GM12878 (cell line): ENCODE data around the gene POLR1G. TPM values are rescaled to one million over a fixed set of nuclear protein-coding genes. Genes with fewer than 3 reads are reported as not detected.

ENCODE experiments used
- ATAC-seq: fragments of 200-7000 bp; cut with Tn5 transposase; 3 replicates; pipeline ENCODE4 v1.9.1; 2020; ENCODE audit warnings: mild to moderate bottlenecking, moderate library complexity
- BruUV-seq: library from RNA; stranded (reverse); fragments of 400-500 nt; replicated peaks from 2 replicates; lab custom pipeline; 2021; lab: Mats Ljungman, UMichigan
- CTCF ChIA-PET: fragments of 300-600 bp; sonication (Branson Sonifier 250); formaldehyde crosslinking; extraction: SDS; loops from one replicate; lab custom pipeline; 2021; ENCODE audit warnings: inconsistent platforms; lab: Yijun Ruan, JAX
- POLR2A ChIA-PET: fragments of 350-600 bp; formaldehyde crosslinking; extraction: SDS; loops from one replicate; lab custom pipeline; 2021; ENCODE audit warnings: inconsistent platforms; lab: Charles Lee
- RAD21 ChIA-PET: fragments of 300-600 bp; sonication (Branson Sonifier 250); formaldehyde crosslinking; loops from one replicate; lab custom pipeline; 2023; ENCODE audit warnings: antibody characterized with exemption; ENCODE audit not compliant: unreplicated experiment; lab: Charles Lee
- SMC1A ChIA-PET: fragments of 300-600 bp; sonication (Branson Sonifier 250); formaldehyde crosslinking; loops from one replicate; lab custom pipeline; 2023; ENCODE audit not compliant: unreplicated experiment, uncharacterized antibody; lab: Charles Lee
- DNase-seq: peaks from one replicate; pipeline ENCODE4 v3.0.0-alpha.2; 2011; ENCODE audit warnings: low read depth, low spot score
- FAIRE-seq: peaks from 3 replicates; lab custom pipeline; 2011; peaks lifted over from hg19 to GRCh38; lab: Jason Lieb, UNC
- H2AFZ ChIP-seq: 2 replicates; pipeline ENCODE4 v1.6.0; 2011; ENCODE audit warnings: low read depth, low read length, control low read depth; ENCODE audit not compliant: control insufficient read depth
- H3K27ac ChIP-seq: 2 replicates; pipeline ENCODE4 v1.5.1; 2011; ENCODE audit warnings: control low read depth; ENCODE audit not compliant: control insufficient read depth, insufficient read depth
- H3K27me3 ChIP-seq, 2 experiments: replicated peaks in 1 of 2; 2 replicates each; pipeline versions ENCODE4 v1.6.0 to v1.6.1; 2011; ENCODE audit warnings: low read length in 1 of 2; ENCODE audit not compliant: control insufficient read depth in 2 of 2, insufficient read depth in 2 of 2
- H3K36me3 ChIP-seq, 2 experiments: 2 replicates each; pipeline ENCODE4 v1.5.1; 2011; ENCODE audit warnings: low read length in 1 of 2; ENCODE audit not compliant: control insufficient read depth in 2 of 2, insufficient read depth in 2 of 2
- H3K4me1 ChIP-seq: 2 replicates; pipeline ENCODE4 v1.6.1; 2011; ENCODE audit warnings: mild to moderate bottlenecking, low read length, moderate library complexity, mixed read lengths; ENCODE audit not compliant: control insufficient read depth, insufficient read depth
- H3K4me2 ChIP-seq: 2 replicates; pipeline ENCODE4 v1.6.0; 2011; ENCODE audit warnings: control low read depth; ENCODE audit not compliant: control insufficient read depth, insufficient read depth
- H3K4me3 ChIP-seq: fragments of 200-600 bp; sonication (generic); 2 replicates; pipeline ENCODE4 v1.5.1; 2016
- H3K79me2 ChIP-seq: 2 replicates; pipeline ENCODE4 v1.6.0; 2011; ENCODE audit warnings: low read length; ENCODE audit not compliant: control insufficient read depth, insufficient read depth
- H3K9ac ChIP-seq: 2 replicates; pipeline ENCODE4 v1.8.0; 2011; ENCODE audit warnings: low read length, control low read depth, mixed read lengths; ENCODE audit not compliant: control insufficient read depth, insufficient read depth
- H3K9me3 ChIP-seq: replicated peaks from 3 replicates; pipeline ENCODE4 v1.5.1; 2011; ENCODE audit warnings: mild to moderate bottlenecking, low read length; ENCODE audit not compliant: control insufficient read depth, insufficient read depth
- H4K20me1 ChIP-seq: 2 replicates; pipeline ENCODE4 v1.6.0; 2011; ENCODE audit not compliant: control insufficient read depth, insufficient read depth
- BMI1 ChIP-seq: fragments of 450-650 bp; IDR thresholded peaks from 2 replicates; pipeline ENCODE4 v1.6.1; 2016; ENCODE audit warnings: mild to moderate bottlenecking, moderate library complexity, borderline replicate concordance
- CHD1 ChIP-seq: IDR thresholded peaks from 2 replicates; pipeline ENCODE4 v1.6.1; 2012; ENCODE audit warnings: low read depth, low read length, improper control_type of control experiment
- CREB1 ChIP-seq: IDR thresholded peaks from 2 replicates; pipeline ENCODE4 v1.6.1; 2012; ENCODE audit warnings: low read depth, mild to moderate bottlenecking, inconsistent platforms
- FOS ChIP-seq: IDR thresholded peaks from 3 replicates; pipeline ENCODE4 v1.6.1; 2011; ENCODE audit warnings: borderline replicate concordance; ENCODE audit not compliant: insufficient read length; ENCODE audit errors: extremely low read depth
- PAX5 ChIP-seq: IDR thresholded peaks from 2 replicates; pipeline ENCODE4 v1.6.1; 2011; ENCODE audit warnings: low read depth, low read length, borderline replicate concordance
- PBX3 ChIP-seq: IDR thresholded peaks from 2 replicates; pipeline ENCODE4 v1.6.1; 2011; ENCODE audit warnings: mild to moderate bottlenecking, low read depth, low read length, moderate library complexity; ENCODE audit not compliant: insufficient replicate concordance
- PKNOX1 ChIP-seq: fragments of 450-650 bp; IDR thresholded peaks from 2 replicates; pipeline ENCODE4 v1.6.1; 2016; ENCODE audit warnings: mild to moderate bottlenecking
- RAD51 ChIP-seq: fragments of 450-650 bp; IDR thresholded peaks from 2 replicates; pipeline ENCODE4 v1.6.1; 2016; ENCODE audit warnings: moderate library complexity, mild to moderate bottlenecking, inconsistent platforms
- RUNX3 ChIP-seq: IDR thresholded peaks from 2 replicates; pipeline ENCODE4 v1.6.1; 2012; ENCODE audit warnings: low read length, inconsistent platforms
- SPI1 ChIP-seq: IDR thresholded peaks from 2 replicates; pipeline ENCODE4 v1.6.1; 2011; ENCODE audit warnings: low read depth, mild to moderate bottlenecking, low read length, moderate library complexity, borderline replicate concordance; ENCODE audit not compliant: insufficient read depth
- ZSCAN29 ChIP-seq: fragments of 450-650 bp; IDR thresholded peaks from 2 replicates; pipeline ENCODE4 v1.6.1; 2017; ENCODE audit warnings: mild to moderate bottlenecking, moderate library complexity
- WGBS: methylation state at CpG from one replicate; pipeline ENCODE4 v1.1.6; 2016; ENCODE audit warnings: low lambda C conversion rate; ENCODE audit not compliant: insufficient replicate concordance, insufficient coverage; ENCODE audit errors: missing lambda C conversion rate; 5-methylcytosine and 5-hydroxymethylcytosine counted together
- in situ Hi-C: fragments of 300-500 bp; cut with MboI; formaldehyde crosslinking; loops from 9 replicates; pipeline ENCODE4 v1.14.3; 2018; ENCODE audit warnings: mixed read lengths
- intact Hi-C: fragments of 100-400 bp; cut with micrococcal nuclease; formaldehyde crosslinking; loops from one replicate; pipeline ENCODE4 v1.14.2; 2022; ENCODE audit not compliant: unreplicated experiment
- polyA plus RNA-seq, 11 experiments: library from polyadenylated mRNA; depleted of rRNA in 4 of 11; unstranded in 6 of 11; stranded (reverse) in 5 of 11; fragments of >200 nt; fragmentation: Nextera tagmentation in 4 of 11; fragmentation: Illumina TruSeq in 1 of 11; extraction: Ambion mirVana in 4 of 11; extraction: Trizol in 1 of 11; gene quantifications; 1 replicate in 1 of 11; 2 replicates in 10 of 11; pipeline versions ENCODE4 v1.2.1 to v1.2.3, GENCODE V29; 2011 to 2016; ENCODE audit warnings: inconsistent platforms in 2 of 11, missing spikeins in 2 of 11, low read depth in 1 of 11
- total RNA-seq, 4 experiments: library from RNA; depleted of rRNA in 3 of 4; stranded (reverse); fragments of >200 nt in 3 of 4; fragmentation: Illumina TruSeq in 1 of 4; extraction: Trizol in 1 of 4; gene quantifications; 2 replicates each; pipeline versions ENCODE4 v1.2.1 to v1.2.3, GENCODE V29; 2013 to 2021

Gene POLR1G
- total and polyA plus RNA-seq, 10 of the 15 experiments (the other 5 are each of a cell fraction or from before 2014, with no cell fraction given) = 2.0 to 30.9 (median 20.5) TPM

GRCh38 chr19:45364696-45365095 lies 41.7 kb upstream of the POLR1G start (continued):
- TF ChIP-seq CHD1 = no peak
- TF ChIP-seq FOS = no peak
- no peak for TF ChIP-seq PBX3

- ChIA-PET RAD21 (no interaction called here), SMC1A (no interaction called here), POLR2A (no interaction called here), CTCF (no interaction called here)
- no peak for ATAC-seq
- Histone ChIP-seq H3K4me2 (no peak overlapping the region), H3K4me3 (no peak overlapping the region), H3K27ac (no peak overlapping the region), H2AFZ (no peak overlapping the region), H3K4me1 (no peaks in the 10 kb centered on the region; the same call in 1 of the 2 replicates), H3K27me3 (no peaks in the 10 kb centered on the region), H3K9ac (no peak overlapping the region), H3K9me3 (no peaks in the 10 kb centered on the region), H3K79me2 (peaks cover 9% of the 10 kb centered on the region), H4K20me1 (no peaks in the 10 kb centered on the region), H3K36me3 (0 out of 4 replicates have a peak, but pooled peaks cover 0 to 2% of the 10 kb centered on the region in 2 experiments)
- in situ Hi-C loops = no loop called here
- TF ChIP-seq RUNX3 (no peak), ZSCAN29 (no peak), BMI1 (no peak), PKNOX1 (no peak), CREB1 (no peak), PAX5 (no peak), RAD51 (no peak), SPI1 (no peak)
- BruUV-seq = TSS peak; percentile 65
- no peak for FAIRE-seq
- intact Hi-C loops = no loop called here
- DNase-seq = no peak
- 91% methylated on average over 4 of the region's 4 CpGs for WGBS
Measured at GRCh38 chr19:45368127-45368526, 38.3 kb upstream of the POLR1G start.
